SK-N-SH (cell line): ENCODE measurements around the gene GGPS1. TPM values are rescaled to one million over a fixed set of nuclear protein-coding genes. Genes with fewer than 3 reads are reported as not detected.
"Not testable (repeated sequence)": the region's sequence is repeated elsewhere in the genome, so short reads cannot be mapped to it uniquely, and the experiment has no call there.

Source experiments
- CTCF ChIA-PET: fragments of 300-600, 350-600 bp; formaldehyde crosslinking; extraction: SDS; loops from one replicate; lab custom pipeline; 2021; lab: Yijun Ruan, JAX
- POLR2A ChIA-PET: fragments of 350-600 bp; sonication (Branson Sonifier 250); formaldehyde crosslinking; extraction: SDS; loops from one replicate; lab custom pipeline; 2020; ENCODE audit warnings: antibody characterized with exemption, inconsistent platforms; lab: Yijun Ruan, JAX
- DNase-seq: peaks from one replicate; pipeline ENCODE4 v3.0.0; 2012
- H2AFZ ChIP-seq: fragments of 200-600 bp; sonication (generic); 2 replicates; pipeline ENCODE4 v1.8.1; 2016; ENCODE audit warnings: antibody characterized with exemption, mild to moderate bottlenecking, low read depth
- H3F3A ChIP-seq: fragments of 200-600 bp; sonication (generic); replicated peaks from 2 replicates; pipeline ENCODE3; 2016; ENCODE audit warnings: antibody characterized with exemption, mild to moderate bottlenecking; ENCODE audit not compliant: insufficient read depth
- H3K27ac ChIP-seq, 2 experiments: fragments of 200-500 bp in 1 of 2; fragments of 200-600 bp in 1 of 2; sonication (Bioruptor generic) in 1 of 2; sonication (generic), shearing (Covaris generic) in 1 of 2; 2 replicates each; pipeline versions ENCODE4 v1.5.1 to v1.6.1; 2014 to 2016; ENCODE audit warnings: low read depth in 2 of 2, inconsistent platforms in 1 of 2, low read length in 1 of 2, mild to moderate bottlenecking in 1 of 2, mixed read lengths in 1 of 2
- H3K27me3 ChIP-seq: fragments of 200-600 bp; sonication (generic), shearing (Covaris generic); 2 replicates; pipeline ENCODE4 v1.6.1; 2016; ENCODE audit warnings: mixed run types; ENCODE audit not compliant: insufficient read depth
- H3K36me3 ChIP-seq, 2 experiments: fragments of 200-500 bp in 1 of 2; fragments of 200-600 bp in 1 of 2; sonication (Bioruptor generic) in 1 of 2; sonication (generic) in 1 of 2; replicated peaks in 1 of 2; 2 replicates each; pipeline versions ENCODE3 to v1.5.1; 2014 to 2016; ENCODE audit warnings: low read length in 1 of 2, mild to moderate bottlenecking in 1 of 2; ENCODE audit not compliant: insufficient read depth in 2 of 2, control insufficient read depth in 1 of 2
- H3K4me1 ChIP-seq, 2 experiments: fragments of 200-500 bp in 1 of 2; fragments of 200-600 bp in 1 of 2; sonication (Bioruptor generic) in 1 of 2; sonication (generic), shearing (Covaris generic) in 1 of 2; 2 replicates each; pipeline versions ENCODE4 v1.5.1 to v1.6.1; 2014 to 2016; ENCODE audit warnings: low read depth in 1 of 2, low read length in 1 of 2, mixed run types in 1 of 2; ENCODE audit not compliant: insufficient read depth in 2 of 2, control insufficient read depth in 1 of 2
- H3K4me2 ChIP-seq: fragments of 200-600 bp; sonication (generic), shearing (Covaris generic); 2 replicates; pipeline ENCODE4 v1.6.1; 2017; ENCODE audit warnings: mixed run types
- H3K4me3 ChIP-seq, 2 experiments: fragments of 200-500 bp in 1 of 2; fragments of 200-600 bp in 1 of 2; sonication (Bioruptor generic) in 1 of 2; sonication (generic), shearing (Covaris generic) in 1 of 2; 2 replicates each; pipeline versions ENCODE4 v1.5.1 to v1.8.1; 2014 to 2016; ENCODE audit warnings: low read depth in 2 of 2, inconsistent platforms in 1 of 2, low read length in 1 of 2, mild to moderate bottlenecking in 1 of 2, mixed read lengths in 1 of 2, moderate library complexity in 1 of 2
- H3K79me2 ChIP-seq: fragments of 200-600 bp; sonication (generic); 2 replicates; pipeline ENCODE4 v1.8.1; 2017; ENCODE audit warnings: mild to moderate bottlenecking; ENCODE audit not compliant: insufficient read depth
- H3K9ac ChIP-seq: fragments of 200-600 bp; sonication (generic); 2 replicates; pipeline ENCODE4 v1.6.1; 2017; ENCODE audit warnings: mixed run types
- H3K9me2 ChIP-seq: fragments of 200-600 bp; sonication (generic); 2 replicates; pipeline ENCODE4 v1.6.1; 2017; ENCODE audit warnings: mixed run types
- H3K9me3 ChIP-seq: fragments of 200-600 bp; sonication (generic); 2 replicates; pipeline ENCODE4 v1.6.1; 2017; ENCODE audit warnings: mixed run types, mild to moderate bottlenecking, moderate library complexity
- H4K20me1 ChIP-seq: fragments of 200-600 bp; sonication (generic); 2 replicates; pipeline ENCODE4 v1.6.1; 2017; ENCODE audit warnings: mild to moderate bottlenecking, mixed run types; ENCODE audit not compliant: insufficient read depth
- GABPA ChIP-seq: IDR thresholded peaks from 2 replicates; pipeline ENCODE4 v1.4.0; 2012; ENCODE audit warnings: low read depth, mild to moderate bottlenecking
- PBX3 ChIP-seq: IDR thresholded peaks from 2 replicates; pipeline ENCODE4; 2012
- RXRA ChIP-seq: IDR thresholded peaks from 2 replicates; pipeline ENCODE4 v1.4.0; 2012; ENCODE audit warnings: low read depth, mild to moderate bottlenecking, borderline replicate concordance
- USF1 ChIP-seq: IDR thresholded peaks from 2 replicates; pipeline ENCODE4 v1.4.0; 2012; ENCODE audit warnings: low read depth, borderline replicate concordance
- WGBS: methylation state at CpG from one replicate; pipeline ENCODE4 v1.1.6; 2017; ENCODE audit warnings: low lambda C conversion rate; 5-methylcytosine and 5-hydroxymethylcytosine counted together
- polyA plus RNA-seq, 3 experiments: library from polyadenylated mRNA; depleted of rRNA; stranded (reverse); fragments of >200 nt; gene quantifications; 2 replicates each; pipeline ENCODE4 v1.2.3, GENCODE V29; 2012

GGPS1 gene
- polyA plus RNA-seq, 1 of the 3 experiments (the other 2 are of a cell fraction): 15.7 TPM

- peaks cover 87% of the 10 kb centered on the region for H3K79me2 ChIP-seq
- H3K9ac ChIP-seq: no peak overlapping the region
Observed at GRCh38 chr1:235375919-235376605, 47.7 kb downstream of the GGPS1 start.

GRCh38 chr1:235378134-235378735 lies 49.9 kb downstream of the GGPS1 start:
- H3K4me3 ChIP-seq, H3K9me2 ChIP-seq, DNase-seq, H3F3A ChIP-seq, POLR2A ChIA-PET, H2AFZ ChIP-seq, H3K27me3 ChIP-seq, H3K4me2 ChIP-seq, H3K9ac ChIP-seq, H3K4me1 ChIP-seq, H3K27ac ChIP-seq, H3K9me3 ChIP-seq, H4K20me1 ChIP-seq: not testable (repeated sequence)
- CTCF ChIA-PET: interaction anchor here (0.6 to 1.3 kb wide), 2 partner anchors 37 to 105 kb away, joined by 3 to 4 read pairs; no protein-coding TSS in a partner anchor
- H3K36me3 ChIP-seq: peaks cover 7 to 27% of the 10 kb centered on the region in 2 experiments
- WGBS: 92% methylated on average over 11 of the region's 11 CpGs
- peaks cover 71% of the 10 kb centered on the region; the same call in 1 of the 2 replicates for H3K79me2 ChIP-seq

More at GRCh38 chr1:235375919-235376605, 47.7 kb downstream of the GGPS1 start:
- H3K9me3 ChIP-seq: no peaks in the 10 kb centered on the region
- peaks cover 5% of the 10 kb centered on the region for H3F3A ChIP-seq
- H3K4me2 ChIP-seq: no peak overlapping the region
- H3K27me3 ChIP-seq: no peaks in the 10 kb centered on the region
- ChIA-PET CTCF (interaction anchor here (3.1 kb wide), 1 partner anchor 40 kb away, joined by 13 read pairs; no protein-coding TSS in a partner anchor), POLR2A (no interaction called here)
- H4K20me1 ChIP-seq: no peaks in the 10 kb centered on the region
- TF ChIP-seq PBX3 (no peak), RXRA (no peak), USF1 (no peak), GABPA (no peak)
- whole genome bisulfite sequencing: 98% methylated on average over 6 of the region's 6 CpGs
- H3K36me3 ChIP-seq: peaks cover 10 to 26% of the 10 kb centered on the region in 2 experiments
- no peak overlapping the region for H3K27ac ChIP-seq
- DNase-seq: no peak
- H3K4me3 ChIP-seq: no peak overlapping the region
- no peaks in the 10 kb centered on the region for H3K9me2 ChIP-seq
- H3K4me1 ChIP-seq: no peaks in the 10 kb centered on the region
- no peak overlapping the region for H2AFZ ChIP-seq

DNA sequence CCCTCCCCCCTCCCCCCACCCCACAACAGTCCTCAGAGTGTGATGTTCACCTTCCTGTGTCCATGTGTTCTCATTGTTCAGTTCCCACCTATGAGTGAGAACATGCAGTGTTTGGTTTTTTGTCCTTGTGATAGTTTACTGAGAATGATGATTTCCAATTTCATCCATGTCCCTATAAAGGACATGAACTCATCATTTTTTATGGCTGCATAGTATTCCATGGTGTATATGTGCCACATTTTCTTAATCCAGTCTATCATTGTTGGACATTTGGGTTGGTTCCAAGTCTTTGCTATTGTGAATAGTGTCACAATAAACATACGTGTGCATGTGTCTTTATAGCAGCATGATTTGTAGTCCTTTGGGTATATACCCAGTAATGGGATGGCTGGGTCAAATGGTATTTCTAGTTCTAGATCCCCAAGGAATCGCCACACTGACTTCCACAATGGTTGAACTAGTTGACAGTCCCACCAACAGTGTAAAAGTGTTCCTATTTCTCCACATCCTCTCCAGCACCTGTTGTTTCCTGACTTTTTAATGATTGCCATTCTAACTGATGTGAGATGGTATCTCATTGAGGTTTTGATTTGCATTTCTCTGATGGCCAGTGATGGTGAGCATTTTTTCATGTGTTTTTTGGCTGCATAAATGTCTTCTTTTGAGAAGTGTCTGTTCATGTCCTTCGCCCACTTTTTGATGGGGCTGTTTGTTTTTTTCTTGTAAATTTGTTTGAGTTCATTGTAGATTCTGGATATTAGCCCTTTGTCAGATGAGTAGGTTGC lies 53.8 kb downstream of the GGPS1 start:
- H2AFZ ChIP-seq, H3K4me3 ChIP-seq, H4K20me1 ChIP-seq, H3K9me2 ChIP-seq, H3K4me2 ChIP-seq, H3K9ac ChIP-seq, H3F3A ChIP-seq, CTCF ChIA-PET, DNase-seq, H3K27ac ChIP-seq, H3K4me1 ChIP-seq, H3K27me3 ChIP-seq, H3K9me3 ChIP-seq, POLR2A ChIA-PET: not testable (repeated sequence)
- peaks cover 7 to 24% of the 10 kb centered on the region in 2 experiments for H3K36me3 ChIP-seq
- WGBS: 100% methylated on average over 1 of the region's 3 CpGs
- peaks cover 69% of the 10 kb centered on the region; the same call in 1 of the 2 replicates for H3K79me2 ChIP-seq

DNA sequence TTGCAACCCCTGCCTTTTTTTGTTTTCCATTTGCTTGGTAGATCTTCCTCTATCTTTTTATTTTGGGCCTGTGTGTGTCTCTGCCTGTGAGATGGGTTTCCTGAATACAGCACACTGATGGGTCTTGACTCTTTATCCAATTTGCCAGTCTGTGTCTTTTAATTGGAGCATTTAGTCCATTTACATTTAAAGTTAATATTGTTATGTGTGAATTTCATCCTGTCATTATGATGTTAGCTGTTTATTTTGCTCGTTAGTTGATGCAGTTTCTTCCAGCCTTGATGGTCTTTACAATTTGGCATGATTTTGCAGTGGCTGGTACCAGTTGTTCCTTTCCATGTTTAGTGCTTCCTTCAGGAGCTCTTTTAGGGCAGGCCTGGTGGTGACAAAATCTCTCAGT lies 57.3 kb downstream of the GGPS1 start:
- H3F3A ChIP-seq, H3K36me3 ChIP-seq, H3K27me3 ChIP-seq, CTCF ChIA-PET, H3K9me3 ChIP-seq, H2AFZ ChIP-seq, H3K4me1 ChIP-seq, H3K27ac ChIP-seq, H3K4me3 ChIP-seq, H4K20me1 ChIP-seq, H3K9me2 ChIP-seq, H3K9ac ChIP-seq, H3K4me2 ChIP-seq, DNase-seq, POLR2A ChIA-PET: not testable (repeated sequence)
- WGBS: 91% methylated on average over 1 of the region's 1 CpG
- peaks cover 73% of the 10 kb centered on the region for H3K79me2 ChIP-seq
